Activated B cell treated with CpG ODN at 0.5 μM for 24 hours (primary cell): ENCODE results near the gene LSAMP. TPM values are rescaled to one million over a fixed set of nuclear protein-coding genes. Genes with fewer than 3 reads are reported as not detected.

Source experiments
- ATAC-seq: fragments of 200-7000 bp; cut with Tn5 transposase; one replicate; pipeline ENCODE4 v1.10.0; 2021; ENCODE audit warnings: low read depth, mild to moderate bottlenecking, moderate library complexity
- CTCF ChIA-PET: fragments of 350-600 bp; sonication (Branson Sonifier 250); formaldehyde crosslinking; loops from one replicate; lab custom pipeline; 2021; ENCODE audit warnings: antibody characterized with exemption; lab: Charles Lee
- POLR2A ChIA-PET: fragments of 350-600 bp; sonication (Branson Sonifier 250); formaldehyde crosslinking; loops from one replicate; lab custom pipeline; 2021; ENCODE audit warnings: antibody characterized with exemption; lab: Charles Lee
- DNase-seq: peaks from one replicate; pipeline ENCODE4 v3.0.0; 2022
- H3K27ac Mint-ChIP-seq: one replicate; pipeline ENCODE4 v1.8.0; 2020; ENCODE audit warnings: mixed read lengths
- H3K27me3 Mint-ChIP-seq: one replicate; pipeline ENCODE4 v1.8.0; 2021; ENCODE audit warnings: mixed read lengths
- H3K36me3 Mint-ChIP-seq: one replicate; pipeline ENCODE4 v1.8.0; 2021; ENCODE audit warnings: low read depth, mixed read lengths
- H3K4me1 Mint-ChIP-seq: one replicate; pipeline ENCODE4 v1.8.0; 2021; ENCODE audit warnings: mixed read lengths
- H3K4me3 Mint-ChIP-seq: one replicate; pipeline ENCODE4 v1.8.0; 2020; ENCODE audit warnings: mild to moderate bottlenecking, mixed read lengths
- H3K9me3 Mint-ChIP-seq: one replicate; pipeline ENCODE4 v1.8.0; 2020; ENCODE audit warnings: mixed read lengths
- intact Hi-C: fragments of 100-400 bp; cut with micrococcal nuclease; formaldehyde crosslinking; loops from one replicate; pipeline ENCODE4 v1.15.1; 2024
- total RNA-seq: library from RNA; stranded (reverse); gene quantifications from 2 replicates; pipeline ENCODE4 v1.2.3, GENCODE V29; 2022
- TF ChIP-seq, protein P1 (sequence below): fragments of 200-600 bp; IDR thresholded peaks from one replicate; pipeline ENCODE4 v1.8.0; 2022; ENCODE audit warnings: antibody characterized with exemption, mild to moderate bottlenecking

LSAMP gene
- total RNA-seq = 0.02 and 0.16 TPM in 2 replicates

DNA sequence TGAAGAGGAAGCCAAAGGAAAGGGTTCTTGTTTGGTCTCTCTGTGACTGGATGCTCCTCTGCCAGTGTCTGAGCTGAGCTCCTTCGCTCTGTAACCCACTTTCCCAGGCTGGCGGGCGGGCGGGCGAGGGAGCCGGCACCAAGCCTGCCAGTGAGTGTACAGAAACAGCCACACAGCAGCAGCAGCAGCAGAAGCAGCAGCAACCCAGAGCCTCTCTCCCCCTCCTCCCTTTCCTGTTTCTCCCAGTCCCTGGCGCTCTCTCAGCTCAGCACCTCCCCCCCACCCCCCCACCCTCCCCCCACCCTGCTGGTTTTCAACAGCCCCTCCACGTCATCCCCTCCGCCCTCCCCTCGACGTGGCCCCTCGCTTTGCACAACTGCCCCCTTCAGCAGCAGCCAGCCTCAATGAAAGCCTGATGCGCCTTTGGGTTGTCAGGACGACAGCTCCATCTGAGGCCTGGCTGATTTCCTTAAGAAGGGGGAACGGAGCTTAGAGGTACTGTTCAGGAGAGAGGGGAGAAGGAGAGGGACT, at the start of gene LSAMP:
LSAMP (minus strand) TSS at position 177 of the 531 bp plus-strand sequence.
- Mint-ChIP-seq H3K9me3 (peaks cover 3% of the 10 kb centered on the region), H3K36me3 (no peaks in the 10 kb centered on the region), H3K27ac (no peak within 1 kb of the TSS), H3K4me3 (no peak within 1 kb of the TSS), H3K4me1 (no peaks in the 10 kb centered on the region), H3K27me3 (peaks cover 2% of the 10 kb centered on the region)
- TF ChIP-seq, protein P1, sequence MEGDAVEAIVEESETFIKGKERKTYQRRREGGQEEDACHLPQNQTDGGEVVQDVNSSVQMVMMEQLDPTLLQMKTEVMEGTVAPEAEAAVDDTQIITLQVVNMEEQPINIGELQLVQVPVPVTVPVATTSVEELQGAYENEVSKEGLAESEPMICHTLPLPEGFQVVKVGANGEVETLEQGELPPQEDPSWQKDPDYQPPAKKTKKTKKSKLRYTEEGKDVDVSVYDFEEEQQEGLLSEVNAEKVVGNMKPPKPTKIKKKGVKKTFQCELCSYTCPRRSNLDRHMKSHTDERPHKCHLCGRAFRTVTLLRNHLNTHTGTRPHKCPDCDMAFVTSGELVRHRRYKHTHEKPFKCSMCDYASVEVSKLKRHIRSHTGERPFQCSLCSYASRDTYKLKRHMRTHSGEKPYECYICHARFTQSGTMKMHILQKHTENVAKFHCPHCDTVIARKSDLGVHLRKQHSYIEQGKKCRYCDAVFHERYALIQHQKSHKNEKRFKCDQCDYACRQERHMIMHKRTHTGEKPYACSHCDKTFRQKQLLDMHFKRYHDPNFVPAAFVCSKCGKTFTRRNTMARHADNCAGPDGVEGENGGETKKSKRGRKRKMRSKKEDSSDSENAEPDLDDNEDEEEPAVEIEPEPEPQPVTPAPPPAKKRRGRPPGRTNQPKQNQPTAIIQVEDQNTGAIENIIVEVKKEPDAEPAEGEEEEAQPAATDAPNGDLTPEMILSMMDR = no peak
- no peak for ATAC-seq
- POLR2A ChIA-PET = no interaction called here
- no peak for DNase-seq
- CTCF ChIA-PET = no interaction called here
- intact Hi-C loops = no loop called here

DNA sequence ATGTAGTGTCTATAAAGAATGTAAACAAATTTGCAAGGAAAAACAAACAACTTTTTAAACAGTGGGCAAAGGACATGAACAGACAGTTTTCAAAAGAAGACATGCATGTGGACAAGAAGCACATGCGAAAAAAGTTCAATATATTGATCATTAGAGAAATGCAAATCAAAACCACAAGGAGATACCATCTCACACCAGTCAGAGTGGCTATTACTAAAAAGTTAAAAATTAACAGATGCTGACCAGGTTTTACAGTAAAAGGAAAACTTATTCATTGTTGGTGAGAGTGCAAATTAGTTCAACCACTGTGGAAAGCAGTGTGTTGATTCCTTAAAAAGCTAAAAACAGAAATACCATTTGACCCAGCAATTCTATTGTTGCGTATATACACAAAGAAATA, 47.1 kb upstream of the LSAMP start:
- Mint-ChIP-seq H3K27me3 (no peaks in the 10 kb centered on the region), H3K4me1 (no peaks in the 10 kb centered on the region), H3K36me3 (no peaks in the 10 kb centered on the region), H3K4me3 (no peak overlapping the region), H3K9me3 (peaks cover 4% of the 10 kb centered on the region), H3K27ac (no peak overlapping the region)
- no peak for ATAC-seq
- DNase-seq = no peak
- intact Hi-C loops = no loop called here
- TF ChIP-seq, protein P1 = no peak
- CTCF ChIA-PET = no interaction called here
- POLR2A ChIA-PET = no interaction called here

- H3K9me3 Mint-ChIP-seq = peaks cover 11% of the 10 kb centered on the region
- ChIA-PET POLR2A (no interaction called here), CTCF (no interaction called here)
- no peaks in the 10 kb centered on the region for H3K4me1 Mint-ChIP-seq
- H3K4me3 Mint-ChIP-seq = no peak overlapping the region
- H3K27ac Mint-ChIP-seq = no peak overlapping the region
- TF ChIP-seq, protein P1 = no peak
- ATAC-seq (no peak), DNase-seq (no peak)
- H3K27me3 Mint-ChIP-seq = no peaks in the 10 kb centered on the region
- H3K36me3 Mint-ChIP-seq = no peaks in the 10 kb centered on the region
- intact Hi-C loops = no loop called here
These were observed 37.8 kb upstream of the LSAMP start for GRCh38 chr3:116483135-116483534.

DNA sequence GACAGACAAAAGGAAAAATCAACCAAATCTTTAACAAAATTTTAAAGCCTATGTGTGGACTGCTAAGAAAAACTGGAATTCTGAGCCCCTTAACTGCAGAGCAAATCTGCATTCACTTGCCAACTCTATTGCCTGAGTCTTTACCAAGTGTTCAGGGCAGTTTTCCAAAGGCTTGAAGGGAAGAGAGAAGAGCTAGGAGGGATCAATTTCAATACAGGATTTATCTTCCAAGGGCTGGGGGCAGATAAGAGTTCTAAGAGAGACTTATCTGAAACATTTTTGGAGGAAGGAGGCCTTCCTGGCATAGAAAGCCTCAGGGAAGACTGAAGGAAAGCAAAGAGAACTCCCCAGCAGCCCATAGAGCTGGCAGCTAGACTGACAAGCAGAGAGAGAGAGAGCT, 31.4 kb upstream of the LSAMP start:
- peaks cover 14% of the 10 kb centered on the region for H3K9me3 Mint-ChIP-seq
- no peak overlapping the region for H3K4me3 Mint-ChIP-seq
- CTCF ChIA-PET = no interaction called here
- no peak overlapping the region for H3K27ac Mint-ChIP-seq
- DNase-seq = no peak
- H3K27me3 Mint-ChIP-seq = no peaks in the 10 kb centered on the region
- TF ChIP-seq, protein P1 = no peak
- ATAC-seq = no peak
- intact Hi-C loops = no loop called here
- H3K4me1 Mint-ChIP-seq = no peaks in the 10 kb centered on the region
- POLR2A ChIA-PET = no interaction called here
- no peaks in the 10 kb centered on the region for H3K36me3 Mint-ChIP-seq

- TF ChIP-seq, protein P1 = no peak
- CTCF ChIA-PET = no interaction called here
- H3K4me3 Mint-ChIP-seq = no peak overlapping the region
- ATAC-seq = no peak
- POLR2A ChIA-PET = no interaction called here
- H3K27me3 Mint-ChIP-seq = no peaks in the 10 kb centered on the region
- peaks cover 14% of the 10 kb centered on the region for H3K9me3 Mint-ChIP-seq
- no peaks in the 10 kb centered on the region for H3K4me1 Mint-ChIP-seq
- DNase-seq = no peak
- intact Hi-C loops = no loop called here
- no peak overlapping the region for H3K27ac Mint-ChIP-seq
- no peaks in the 10 kb centered on the region for H3K36me3 Mint-ChIP-seq
These were observed 29.5 kb upstream of the LSAMP start for GRCh38 chr3:116474801-116475200.
